T-helper 9 cell (primary cell): ENCODE measurements around the gene RABGAP1.

Experiments used
- DNase-seq: peaks from one replicate; pipeline ENCODE4 v3.0.0-alpha.2; 2020

RABGAP1 gene

DNA sequence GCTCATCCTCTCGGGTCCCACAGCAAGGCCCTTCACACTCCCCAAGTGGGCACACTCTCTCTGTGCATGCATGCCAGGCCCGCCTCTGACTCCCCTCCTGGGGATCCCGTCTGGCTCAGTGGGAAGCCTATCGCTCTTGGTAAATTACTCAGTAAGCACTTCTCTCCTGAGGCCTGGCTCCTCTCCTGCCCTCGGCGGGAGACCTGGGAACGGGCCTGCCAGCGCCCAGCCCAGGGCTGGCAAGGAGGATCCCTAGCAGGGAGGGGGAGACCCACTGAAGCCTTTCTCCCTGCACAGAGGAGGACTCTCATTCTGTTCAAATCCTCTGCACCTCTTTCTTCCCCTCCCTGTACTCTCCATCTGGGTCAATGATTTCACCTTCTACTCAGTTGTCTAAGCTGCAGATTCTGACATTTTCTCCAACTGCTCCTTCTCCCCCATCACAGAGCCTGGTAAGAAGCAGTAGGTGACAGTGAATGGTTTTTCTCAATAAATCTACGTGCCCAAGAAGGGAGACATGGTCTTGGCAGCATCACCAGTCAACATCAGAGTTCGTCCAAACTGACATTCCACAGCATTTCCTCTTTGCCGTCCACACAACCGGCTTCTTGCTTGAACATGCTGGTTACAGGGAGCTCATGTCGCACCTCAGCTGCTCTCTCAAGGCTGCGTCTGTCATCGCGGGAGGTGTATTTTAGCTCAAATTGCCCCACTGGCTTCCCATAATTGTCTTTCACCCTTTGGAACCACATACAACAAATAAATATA is 174.5 kb downstream of the RABGAP1 start:
- no peak for DNase-seq

DNA sequence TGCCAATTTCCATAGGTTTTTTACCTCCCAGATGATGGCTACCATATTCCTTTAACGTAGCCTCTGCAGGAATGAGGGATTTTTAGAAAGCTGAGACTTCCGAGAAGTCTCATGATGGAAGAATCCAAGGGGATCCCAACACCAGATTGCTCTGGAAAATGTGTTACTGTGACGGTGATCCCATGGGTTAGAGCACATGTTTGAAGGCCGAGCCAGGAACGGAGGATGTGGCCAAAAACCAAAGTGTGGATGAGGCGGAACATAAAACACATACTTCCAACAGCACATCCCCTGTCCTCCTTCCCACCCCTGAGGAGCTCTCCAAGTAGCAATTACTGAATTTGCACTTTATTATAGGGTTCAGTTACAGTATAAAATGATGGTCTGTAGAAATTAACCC is 175.2 kb downstream of the RABGAP1 start:
- DNase-seq = no peak

- DNase-seq = no peak
Observed at GRCh38 chr9:123119566-123119965, 178.7 kb downstream of the RABGAP1 start.

GRCh38 chr9:123120131-123120530 is 179.3 kb downstream of the RABGAP1 start:
- DNase-seq = no peak

DNA sequence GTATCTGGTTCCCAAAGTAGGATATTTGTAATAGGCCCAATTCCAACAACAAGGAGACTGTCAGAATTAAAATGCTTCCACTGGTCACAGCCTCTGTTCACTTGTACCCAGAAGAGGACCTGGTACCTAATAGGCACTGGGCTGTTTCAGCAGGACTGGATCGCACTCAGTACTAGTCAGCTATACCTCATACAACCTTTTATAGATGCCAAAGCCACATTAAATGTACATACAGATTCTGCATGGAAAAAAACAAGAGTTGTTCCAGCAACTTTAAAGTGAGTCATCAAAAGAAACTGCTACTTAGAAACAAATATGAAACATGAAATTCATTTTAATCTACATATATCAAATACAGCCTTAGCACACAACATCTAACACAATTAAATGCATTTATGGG is 180.1 kb downstream of the RABGAP1 start:
- no peak for DNase-seq

DNA sequence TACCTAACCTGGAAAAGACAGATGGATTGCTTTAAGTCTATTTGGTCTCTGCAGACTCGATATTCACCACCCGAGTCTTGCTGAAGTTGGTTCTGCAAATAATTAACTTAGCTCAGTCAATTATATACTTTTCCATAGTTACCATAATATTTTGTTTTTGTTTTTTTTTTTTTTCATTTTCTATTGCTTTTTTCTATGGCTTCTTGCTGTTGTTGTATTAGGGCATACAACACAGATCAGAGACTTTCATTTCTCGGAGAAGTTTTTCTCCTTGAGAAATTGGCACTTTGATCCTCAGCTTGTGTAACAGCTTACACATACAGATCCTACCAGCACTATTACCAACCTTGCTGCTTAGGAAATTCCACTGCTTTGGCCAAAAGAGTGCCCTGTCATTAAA is 180.6 kb downstream of the RABGAP1 start:
- no peak for DNase-seq

DNA sequence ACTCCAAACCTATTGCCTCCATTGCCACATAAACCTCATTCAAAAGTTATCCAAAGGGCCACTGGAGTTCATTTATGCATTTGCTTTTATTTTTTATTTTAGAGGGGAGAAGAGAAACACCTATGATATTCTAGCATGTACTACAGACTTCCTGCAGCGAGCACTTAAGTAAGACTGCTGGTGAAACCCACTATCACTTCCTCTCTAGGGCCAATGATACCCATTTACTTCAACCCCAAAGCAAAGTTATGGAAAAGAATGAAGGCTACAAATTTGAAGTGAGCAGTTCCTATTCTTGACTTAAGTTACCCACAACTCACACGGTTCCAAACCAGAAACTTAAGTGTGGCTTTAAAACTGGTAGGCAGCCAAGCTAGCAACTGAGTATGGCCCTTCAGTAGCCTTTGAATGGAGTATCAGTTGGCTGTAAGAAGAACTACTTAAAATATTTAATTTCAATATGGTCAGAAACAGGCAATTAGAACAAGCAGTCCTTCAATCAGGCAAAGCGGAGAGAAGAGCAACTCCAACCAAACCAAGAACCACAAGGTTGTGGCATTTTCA is 186.8 kb downstream of the RABGAP1 start:
- no peak for DNase-seq

DNA sequence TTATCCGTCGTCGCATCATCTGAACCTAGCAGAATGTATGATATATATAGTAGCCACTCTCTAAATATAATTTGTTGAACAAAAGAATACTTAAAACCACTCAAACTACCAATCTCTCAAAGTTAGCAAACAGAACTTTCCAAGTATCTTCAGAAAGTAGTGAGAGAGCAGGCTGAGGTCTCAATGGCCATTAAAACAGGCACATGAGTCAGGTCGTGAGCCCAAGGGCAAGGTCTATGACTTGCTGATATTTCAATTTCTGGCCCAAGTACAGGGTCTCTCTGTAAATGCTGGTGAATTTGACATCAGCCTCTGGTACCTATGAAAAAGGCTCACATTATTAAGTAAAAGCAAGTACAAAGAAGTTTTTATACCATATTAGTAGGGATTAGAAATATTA is 187.8 kb downstream of the RABGAP1 start:
- no peak for DNase-seq

- no peak for DNase-seq
Observed at GRCh38 chr9:123129423-123129822, 188.6 kb downstream of the RABGAP1 start.

GRCh38 chr9:123131258-123131657 is 190.4 kb downstream of the RABGAP1 start:
- no peak for DNase-seq

DNA sequence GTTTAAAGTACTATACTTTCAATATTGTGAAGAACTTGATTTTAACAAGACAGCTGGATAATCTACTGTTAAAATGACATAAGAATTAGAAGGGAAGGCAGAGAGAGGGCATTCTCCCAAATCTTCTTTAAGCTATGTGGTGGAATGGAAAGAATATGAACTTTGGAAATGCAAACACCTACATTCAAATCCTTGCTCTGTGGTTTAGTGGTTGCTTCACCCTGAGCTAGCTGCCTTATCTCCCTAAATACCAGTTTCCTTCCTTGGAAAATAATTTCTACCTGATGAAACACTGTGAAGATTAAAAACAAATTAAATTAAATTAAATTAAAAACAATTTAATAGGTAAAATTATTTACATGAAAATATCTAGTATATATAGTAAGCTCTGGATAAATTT is 191.2 kb downstream of the RABGAP1 start:
- DNase-seq = no peak

- DNase-seq = no peak
Observed at GRCh38 chr9:123132696-123133095, 191.9 kb downstream of the RABGAP1 start.

GRCh38 chr9:123135430-123135829 is 194.6 kb downstream of the RABGAP1 start:
- DNase-seq = no peak

- DNase-seq = no peak
Observed at GRCh38 chr9:123138163-123138562, 197.3 kb downstream of the RABGAP1 start.

DNA sequence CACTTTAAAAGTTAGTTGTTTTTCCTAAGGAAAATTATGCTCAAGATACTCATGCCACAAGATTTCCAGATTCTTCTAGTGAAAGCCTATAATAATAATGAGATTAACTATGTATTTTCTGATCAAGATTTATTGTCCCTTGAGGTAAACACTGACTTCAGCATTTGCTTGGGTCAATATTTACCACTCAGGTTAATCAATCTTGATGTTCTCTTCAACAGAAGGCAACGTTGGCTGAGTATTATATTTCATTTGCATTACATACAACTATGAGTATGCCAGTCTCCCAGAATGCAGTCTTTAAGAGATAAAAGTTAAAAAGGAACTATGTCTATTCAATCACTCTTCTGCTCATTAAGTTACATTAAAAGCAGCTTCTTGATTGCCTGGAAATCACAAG is 208.2 kb downstream of the RABGAP1 start:
- DNase-seq = no peak

- DNase-seq = no peak
Observed at GRCh38 chr9:123150708-123151503, 210.1 kb downstream of the RABGAP1 start.
